ENCODE data around the gene PCDH9. TPM values are rescaled to one million over a fixed set of nuclear protein-coding genes. Genes with fewer than 3 reads are reported as not detected.

Gene PCDH9
- polyA plus RNA-seq, 3 donors = 0.03 TPM; not detected in 1

DNA sequence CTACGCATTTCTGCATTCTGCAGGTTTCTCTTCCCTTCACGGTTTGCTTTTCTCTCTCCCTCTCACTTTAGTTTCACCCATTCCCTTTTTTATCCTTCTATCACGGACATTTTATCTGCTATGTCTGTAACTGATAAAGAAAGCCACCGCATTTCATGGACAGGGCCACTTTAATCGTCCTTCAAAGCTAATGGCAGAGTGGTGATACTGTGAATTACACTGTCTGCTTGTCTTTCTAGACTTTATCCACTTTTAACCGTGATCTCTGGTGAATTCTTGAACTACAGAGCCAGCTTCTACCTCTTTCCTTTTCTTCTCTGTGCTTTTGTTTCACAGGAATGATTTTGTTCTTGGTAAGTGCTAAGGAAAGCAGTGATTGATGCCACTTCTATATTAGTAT is 760.4 kb downstream of the PCDH9 start:
- Histone ChIP-seq H3K9ac (ENCODE audit: insufficient read depth, low read length, poor library complexity, severe bottlenecking) (no peak overlapping the region), H3K79me2 (ENCODE audit: insufficient read depth, low read length) (no peaks in the 10 kb centered on the region), H3K27me3 (ENCODE audit: control insufficient read depth in 2 of 2, insufficient read depth in 2 of 2, low read length in 2 of 2) (no peaks in the 10 kb centered on the region), H4K20me1 (ENCODE audit: insufficient read depth, low read length) (no peaks in the 10 kb centered on the region), H3K9me3 (replicated peaks in 1 of 2; ENCODE audit: control insufficient read depth in 1 of 2, insufficient read depth in 1 of 2, low read length in 2 of 2) (peaks cover 0 to 3% of the 10 kb centered on the region in 2 donors), H3K4me2 (replicated peaks; ENCODE audit: extremely low read depth, low read length, poor library complexity, severe bottlenecking) (no peak overlapping the region), H3K36me3 (replicated peaks in 1 of 2; ENCODE audit: control insufficient read depth in 1 of 2, insufficient read depth in 2 of 2, low read length in 2 of 2) (no peaks in the 10 kb centered on the region), H2AFZ (ENCODE audit: insufficient read depth, low read depth, low read length, poor library complexity, severe bottlenecking) (no peak overlapping the region), H3K4me1 (ENCODE audit: control insufficient read depth in 1 of 2, insufficient read depth in 2 of 2, low read length in 2 of 2) (no peaks in the 10 kb centered on the region), H3K4me3 (replicated peaks in 1 of 3; ENCODE audit: low read depth in 2 of 3, low read length in 3 of 3) (no peak overlapping the region), H3K27ac (ENCODE audit: low read depth in 1 of 2, low read length in 2 of 2) (no peak overlapping the region)
- Mint-ChIP-seq H3K27me3 (ENCODE audit: low read depth in 3 of 3) (peaks cover 0 to 2% (median 0%) of the 10 kb centered on the region in 3 donors), H3K27ac (no peak overlapping the region), H3K9me3 (peaks cover 0 to 2% (median 0%) of the 10 kb centered on the region in 7 donors), H3K4me3 (no peak overlapping the region), H3K4me1 (no peaks in the 10 kb centered on the region), H3K36me3 (no peaks in the 10 kb centered on the region)
- TF ChIP-seq, protein P1, sequence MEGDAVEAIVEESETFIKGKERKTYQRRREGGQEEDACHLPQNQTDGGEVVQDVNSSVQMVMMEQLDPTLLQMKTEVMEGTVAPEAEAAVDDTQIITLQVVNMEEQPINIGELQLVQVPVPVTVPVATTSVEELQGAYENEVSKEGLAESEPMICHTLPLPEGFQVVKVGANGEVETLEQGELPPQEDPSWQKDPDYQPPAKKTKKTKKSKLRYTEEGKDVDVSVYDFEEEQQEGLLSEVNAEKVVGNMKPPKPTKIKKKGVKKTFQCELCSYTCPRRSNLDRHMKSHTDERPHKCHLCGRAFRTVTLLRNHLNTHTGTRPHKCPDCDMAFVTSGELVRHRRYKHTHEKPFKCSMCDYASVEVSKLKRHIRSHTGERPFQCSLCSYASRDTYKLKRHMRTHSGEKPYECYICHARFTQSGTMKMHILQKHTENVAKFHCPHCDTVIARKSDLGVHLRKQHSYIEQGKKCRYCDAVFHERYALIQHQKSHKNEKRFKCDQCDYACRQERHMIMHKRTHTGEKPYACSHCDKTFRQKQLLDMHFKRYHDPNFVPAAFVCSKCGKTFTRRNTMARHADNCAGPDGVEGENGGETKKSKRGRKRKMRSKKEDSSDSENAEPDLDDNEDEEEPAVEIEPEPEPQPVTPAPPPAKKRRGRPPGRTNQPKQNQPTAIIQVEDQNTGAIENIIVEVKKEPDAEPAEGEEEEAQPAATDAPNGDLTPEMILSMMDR (IDR thresholded peaks at IDR 0.05) = no peak
- 100% methylated on average over 1 of the region's 6 CpGs for WGBS (ENCODE audit: insufficient coverage)
- no peak for DNase-seq
- intact Hi-C loops (cut with micrococcal nuclease) = no loop called here

- Mint-ChIP-seq H3K27me3 (ENCODE audit: low read depth in 3 of 3) (peaks cover 0 to 2% (median 0%) of the 10 kb centered on the region in 3 donors), H3K9me3 (peaks cover 0 to 2% (median 0%) of the 10 kb centered on the region in 7 donors), H3K27ac (no peak overlapping the region), H3K4me1 (no peaks in the 10 kb centered on the region), H3K36me3 (no peaks in the 10 kb centered on the region), H3K4me3 (no peak overlapping the region)
- H3K27ac ChIP-seq (ENCODE audit: low read depth in 1 of 2, low read length in 2 of 2) = no peak overlapping the region
- no peak overlapping the region for H3K4me3 ChIP-seq (replicated peaks in 1 of 3; ENCODE audit: low read depth in 2 of 3, low read length in 3 of 3)
- no peaks in the 10 kb centered on the region for H3K27me3 ChIP-seq (ENCODE audit: control insufficient read depth in 2 of 2, insufficient read depth in 2 of 2, low read length in 2 of 2)
- no peaks in the 10 kb centered on the region for H4K20me1 ChIP-seq (ENCODE audit: insufficient read depth, low read length)
- H3K4me1 ChIP-seq (ENCODE audit: control insufficient read depth in 1 of 2, insufficient read depth in 2 of 2, low read length in 2 of 2) = no peaks in the 10 kb centered on the region
- DNase-seq = no peak
- H3K79me2 ChIP-seq (ENCODE audit: insufficient read depth, low read length) = no peaks in the 10 kb centered on the region
- TF ChIP-seq, protein P1 (IDR thresholded peaks at IDR 0.05) = no peak
- no peak overlapping the region for H3K4me2 ChIP-seq (replicated peaks; ENCODE audit: extremely low read depth, low read length, poor library complexity, severe bottlenecking)
- H3K9me3 ChIP-seq (replicated peaks in 1 of 2; ENCODE audit: control insufficient read depth in 1 of 2, insufficient read depth in 1 of 2, low read length in 2 of 2) = peaks cover 0 to 3% of the 10 kb centered on the region in 2 donors
- H2AFZ ChIP-seq (ENCODE audit: insufficient read depth, low read depth, low read length, poor library complexity, severe bottlenecking) = no peak overlapping the region
- H3K9ac ChIP-seq (ENCODE audit: insufficient read depth, low read length, poor library complexity, severe bottlenecking) = no peak overlapping the region
- intact Hi-C loops (cut with micrococcal nuclease) = no loop called here
- no peaks in the 10 kb centered on the region for H3K36me3 ChIP-seq (replicated peaks in 1 of 2; ENCODE audit: control insufficient read depth in 1 of 2, insufficient read depth in 2 of 2, low read length in 2 of 2)
Measured at GRCh38 chr13:66468656-66469055, 761.5 kb downstream of the PCDH9 start.
